HL-60/S4 (cell line): ENCODE results near the gene PLEKHG4B.

Experiments used
- in situ Hi-C: fragments of 300-500 bp; cut with MboI; formaldehyde crosslinking; loops from 2 replicates; pipeline ENCODE4 v1.14.3; 2022; ENCODE audit warnings: low sequenced_read_pairs

The PLEKHG4B gene

GRCh38 chr5:167982-168660 is 76.2 kb downstream of the PLEKHG4B start:
- in situ Hi-C loops = no loop called here

DNA sequence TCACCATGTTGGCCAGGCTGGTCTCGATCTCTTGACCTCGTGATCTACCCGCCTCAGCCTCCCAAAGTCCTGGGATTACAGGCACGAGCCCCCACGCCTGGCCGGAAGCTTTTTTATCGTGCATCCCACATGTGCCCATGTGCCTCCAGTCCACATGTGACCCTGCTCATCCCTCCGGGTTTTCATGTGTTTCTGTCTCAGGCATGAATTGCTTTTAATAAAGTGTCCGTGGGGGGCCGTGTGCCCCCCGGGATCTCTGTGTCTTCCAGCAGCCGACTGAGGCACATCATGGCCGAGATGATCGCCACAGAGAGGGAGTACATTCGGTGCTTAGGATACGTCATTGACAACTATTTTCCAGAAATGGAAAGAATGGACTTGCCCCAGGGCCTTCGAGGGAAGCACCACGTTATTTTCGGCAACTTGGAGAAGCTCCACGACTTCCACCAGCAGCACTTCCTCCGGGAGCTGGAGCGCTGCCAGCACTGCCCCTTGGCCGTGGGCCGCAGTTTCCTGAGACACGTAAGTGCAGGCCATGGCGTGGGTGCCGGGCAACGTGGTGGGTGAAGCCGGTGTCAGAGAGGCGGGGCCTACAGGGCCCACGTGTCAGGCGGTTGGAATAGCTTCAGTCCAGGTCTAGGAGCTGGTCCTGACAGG is 77.2 kb downstream of the PLEKHG4B start:
- in situ Hi-C loops = no loop called here

DNA sequence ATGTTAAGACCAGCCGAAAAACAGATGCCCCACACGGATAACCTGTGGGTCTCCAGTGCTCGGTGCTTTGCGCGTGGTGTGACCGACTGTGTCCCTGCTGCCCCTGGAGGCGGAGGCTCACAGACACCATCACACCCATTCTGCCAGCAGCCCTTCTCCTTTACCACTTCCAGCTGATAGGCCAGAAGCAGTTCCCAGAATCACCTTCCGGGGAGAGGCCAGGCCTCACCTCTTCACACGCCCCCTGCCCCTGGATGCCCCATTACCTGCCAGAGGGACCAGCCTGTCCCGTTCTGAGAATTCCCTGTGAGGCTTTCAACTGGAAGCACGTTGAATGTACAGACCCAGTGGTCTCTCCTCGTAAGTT is 77.7 kb downstream of the PLEKHG4B start:
- in situ Hi-C loops = no loop called here

- in situ Hi-C loops = no loop called here
Measured at GRCh38 chr5:170971-171800, 79.2 kb downstream of the PLEKHG4B start.

- in situ Hi-C loops = no loop called here
Measured at GRCh38 chr5:171801-172331, 79.9 kb downstream of the PLEKHG4B start.

DNA sequence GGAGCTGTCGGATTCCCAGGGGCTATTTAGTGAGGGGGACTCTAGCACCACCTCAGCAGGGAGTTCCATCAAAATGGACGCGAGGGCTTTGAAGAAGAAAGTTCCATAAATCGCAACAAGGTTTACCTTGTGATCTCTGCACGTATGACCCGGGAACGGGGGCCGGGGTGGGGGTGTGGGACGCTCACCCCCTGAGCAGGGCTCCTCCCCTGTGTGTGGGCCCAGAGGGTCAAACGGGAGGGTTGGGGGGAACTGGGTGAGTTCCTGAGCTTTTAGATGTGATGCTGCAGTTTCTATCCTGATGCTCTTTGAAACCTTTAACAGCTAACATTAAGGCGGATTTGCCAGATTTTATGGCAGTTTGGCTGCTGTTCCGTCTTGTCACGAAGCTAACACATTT is 80.5 kb downstream of the PLEKHG4B start:
- in situ Hi-C loops = no loop called here

DNA sequence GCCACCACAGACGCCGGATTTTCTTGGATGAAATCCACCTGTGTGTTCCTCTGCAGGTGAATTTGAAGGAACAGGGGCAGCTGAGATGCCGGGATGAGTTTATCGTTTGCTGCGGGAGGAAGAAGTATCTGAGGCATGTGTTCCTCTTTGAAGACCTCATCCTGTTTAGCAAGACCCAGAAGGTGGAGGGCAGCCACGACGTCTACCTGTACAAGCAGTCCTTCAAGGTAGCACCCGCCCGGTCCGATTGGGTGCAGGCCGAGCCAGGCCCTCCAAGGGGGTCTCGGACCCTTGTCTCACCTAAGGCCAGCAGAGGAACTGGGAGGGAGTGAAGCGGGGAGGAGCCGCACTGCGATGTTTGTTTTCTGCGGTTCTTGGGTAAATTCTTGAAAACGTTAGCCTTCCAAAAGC is 80.9 kb downstream of the PLEKHG4B start:
- in situ Hi-C loops = no loop called here

- in situ Hi-C loops = no loop called here
Measured at GRCh38 chr5:173392-174290, 81.7 kb downstream of the PLEKHG4B start.

- in situ Hi-C loops = no loop called here
Measured at GRCh38 chr5:174291-174600, 82.3 kb downstream of the PLEKHG4B start.

DNA sequence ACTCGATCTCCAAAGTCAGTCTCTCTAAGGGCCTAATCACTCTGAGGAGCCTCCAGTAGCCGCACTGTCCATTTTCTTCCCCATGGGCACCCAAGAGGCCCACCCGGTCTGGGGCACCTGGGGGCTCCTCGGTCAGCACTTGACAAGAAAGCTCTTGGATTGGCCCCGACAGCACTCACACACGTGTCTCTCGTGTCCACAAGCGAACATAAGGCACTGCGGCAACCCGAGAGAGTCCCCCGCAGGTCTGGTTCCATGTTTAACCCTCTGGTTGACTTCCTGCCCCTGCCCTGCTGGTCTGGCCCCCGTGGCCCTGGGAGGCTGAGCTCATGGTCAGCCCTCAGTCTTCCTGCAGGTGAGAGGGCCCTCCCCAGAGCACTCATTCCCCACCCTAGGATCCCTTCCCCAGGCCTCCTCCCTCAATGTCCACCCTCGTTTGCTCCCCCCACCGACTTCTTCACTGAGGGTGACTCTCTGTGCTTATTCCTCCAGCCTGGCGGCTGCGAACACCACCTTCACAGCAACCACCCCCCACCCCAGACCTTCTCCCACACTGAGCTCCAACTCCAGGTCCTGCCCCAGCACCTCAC is 83.0 kb downstream of the PLEKHG4B start:
- in situ Hi-C loops = no loop called here

DNA sequence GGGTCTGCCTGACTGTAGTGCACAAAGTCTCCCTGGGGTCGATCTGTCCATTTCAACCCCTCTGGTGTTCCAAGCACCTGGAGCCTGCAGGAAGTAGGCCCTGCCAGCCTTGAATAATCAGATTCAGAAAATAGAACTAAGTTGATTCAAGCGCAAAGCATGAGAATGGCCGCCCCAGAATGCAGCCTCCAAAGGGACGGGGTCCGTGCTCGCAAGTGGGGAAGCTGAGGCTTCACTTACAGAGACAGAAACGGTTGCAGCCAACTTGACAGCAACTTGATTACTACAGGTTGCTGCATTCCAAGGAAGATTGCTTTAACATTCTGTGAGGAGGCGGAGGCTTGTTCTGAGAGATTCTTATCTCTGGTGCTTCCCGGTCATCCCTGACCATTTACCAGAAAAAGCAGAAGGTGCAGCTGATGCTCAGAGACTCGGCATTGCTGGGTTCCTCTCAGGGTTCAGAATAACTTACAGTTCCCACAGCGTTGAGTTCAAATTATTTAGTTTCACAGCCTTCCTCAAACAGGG is 84.4 kb downstream of the PLEKHG4B start:
- in situ Hi-C loops = no loop called here

DNA sequence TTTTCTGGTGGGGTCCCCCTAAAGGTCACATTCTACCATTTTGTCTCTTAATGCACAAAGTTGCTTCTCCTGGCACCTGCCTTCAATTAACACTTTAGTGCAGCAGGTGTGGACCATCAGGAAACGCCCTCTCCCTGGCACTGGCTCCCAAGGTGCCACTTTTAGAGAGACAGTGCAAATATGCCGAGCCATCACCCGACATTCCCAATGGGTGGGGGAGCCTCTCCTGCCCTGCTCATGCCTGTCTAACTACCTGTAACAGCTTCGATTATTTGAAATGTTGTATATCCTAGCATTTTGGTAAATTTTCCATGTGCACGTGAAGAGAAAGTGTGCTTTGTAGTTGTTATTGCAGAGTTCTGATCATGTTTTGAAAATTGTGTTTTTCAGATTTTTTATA is 86.1 kb downstream of the PLEKHG4B start:
- in situ Hi-C loops = no loop called here

- in situ Hi-C loops = no loop called here
Measured at GRCh38 chr5:179401-179800, 87.4 kb downstream of the PLEKHG4B start.

DNA sequence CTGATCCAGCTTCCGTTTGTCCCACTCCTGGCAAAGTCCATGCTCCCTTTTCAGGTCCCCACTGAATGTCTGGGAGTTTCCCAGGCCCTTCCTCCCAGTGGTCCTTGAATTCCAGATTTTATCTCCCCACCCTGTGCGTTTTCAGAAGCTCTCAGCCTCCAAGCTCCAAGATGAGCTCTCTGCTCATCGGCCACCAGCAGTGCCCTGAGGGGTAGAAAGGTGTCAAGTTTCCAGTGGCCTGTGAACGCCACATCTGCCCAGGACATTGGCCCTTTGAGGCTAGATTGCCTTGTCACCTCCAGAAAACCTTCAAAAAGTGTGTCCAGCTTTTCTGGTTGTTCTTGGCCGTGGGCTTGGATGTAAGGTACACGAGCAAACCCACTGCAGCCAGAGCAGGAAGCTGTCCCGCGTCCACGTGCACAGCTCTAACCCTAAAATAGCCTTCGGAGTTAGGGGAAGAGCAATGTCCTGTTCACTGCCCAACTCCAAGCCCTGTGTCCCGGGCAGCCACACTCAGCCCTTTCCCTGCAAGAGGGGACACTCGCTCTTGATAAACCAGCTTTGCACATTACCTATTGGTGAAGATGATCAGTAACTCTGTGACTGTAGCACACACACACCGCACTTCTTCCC is 88.4 kb downstream of the PLEKHG4B start:
- in situ Hi-C loops = no loop called here

- in situ Hi-C loops = no loop called here
Measured at GRCh38 chr5:181160-181559, 89.2 kb downstream of the PLEKHG4B start.

GRCh38 chr5:181566-181965 is 89.6 kb downstream of the PLEKHG4B start:
- in situ Hi-C loops = no loop called here

DNA sequence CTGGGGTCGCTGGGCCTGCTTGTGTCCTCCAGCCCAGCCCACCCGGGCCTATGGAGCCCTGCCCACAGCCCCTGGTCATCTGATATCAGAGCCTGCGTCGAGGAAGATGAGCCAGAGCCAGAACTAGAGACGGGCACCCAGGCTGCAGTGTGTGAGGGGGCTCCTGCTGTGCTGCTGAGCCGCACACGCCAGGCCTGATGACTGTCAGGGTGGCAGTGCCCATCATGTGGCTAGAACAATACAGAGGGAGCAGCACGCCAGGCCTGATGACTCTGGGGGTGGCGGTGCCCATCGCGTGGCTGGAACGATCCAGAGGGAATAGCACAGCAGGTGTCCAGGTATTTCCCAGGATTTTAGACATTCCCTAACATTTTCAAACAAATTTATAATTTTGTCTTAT is 90.2 kb downstream of the PLEKHG4B start:
- in situ Hi-C loops = no loop called here

DNA sequence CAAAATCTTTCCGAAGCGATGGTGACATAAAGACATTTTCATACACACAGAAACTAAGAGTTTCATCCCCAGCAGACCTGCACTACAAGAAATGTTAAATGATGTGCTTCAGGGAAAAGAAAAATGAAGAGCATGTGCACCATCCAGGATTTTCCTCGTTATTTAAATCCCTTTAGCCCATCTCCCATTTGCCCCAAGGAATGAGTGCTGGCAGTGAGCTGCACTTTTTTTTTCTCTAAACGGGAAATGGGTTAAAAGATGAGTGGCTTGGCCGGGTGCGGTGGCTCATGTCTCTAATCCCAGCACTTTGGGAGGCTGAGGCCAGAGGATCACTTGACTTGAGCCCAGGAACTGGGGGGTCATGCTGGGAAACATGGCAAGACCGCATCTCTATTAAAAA is 92.5 kb downstream of the PLEKHG4B start:
- in situ Hi-C loops = no loop called here

GRCh38 chr5:185095-186070 is 93.4 kb downstream of the PLEKHG4B start:
- in situ Hi-C loops = no loop called here
